Small intestine (tissue), 7 donors: ENCODE data around the gene POLDIP2. TPM values are rescaled to one million over a fixed set of nuclear protein-coding genes. Genes with fewer than 3 reads are reported as not detected.

Experiments used
- DNase-seq, 2 donors: peaks; one replicate each; pipeline versions ENCODE4 v3.0.0 to v3.0.0-alpha.2; 2013
- FAIRE-seq: peaks from 2 replicates; lab custom pipeline; 2012; peaks lifted over from hg19 to GRCh38; lab: Jason Lieb, UNC
- H3K27ac ChIP-seq, 3 donors: one replicate each; pipeline ENCODE4 v1.5.1; 2013; ENCODE audit warnings: low read length in 2 of 3, mild to moderate bottlenecking in 2 of 3, control low read depth in 1 of 3, inconsistent platforms in 1 of 3, low read depth in 1 of 3, moderate library complexity in 1 of 3
- H3K27me3 ChIP-seq, 3 donors: one replicate each; pipeline ENCODE4 v1.6.1; 2013; ENCODE audit warnings: low read length in 3 of 3, inconsistent platforms in 1 of 3; ENCODE audit not compliant: control insufficient read depth in 3 of 3, insufficient read depth in 3 of 3
- H3K36me3 ChIP-seq, 3 donors: one replicate each; pipeline ENCODE4 v1.6.1; 2013; ENCODE audit warnings: low read length in 3 of 3, inconsistent platforms in 1 of 3, low read depth in 1 of 3, mild to moderate bottlenecking in 1 of 3, moderate library complexity in 1 of 3; ENCODE audit not compliant: control insufficient read depth in 3 of 3, insufficient read depth in 2 of 3
- H3K4me1 ChIP-seq, 3 donors: one replicate each; pipeline ENCODE4 v1.6.1; 2013; ENCODE audit warnings: low read length in 2 of 3, inconsistent platforms in 1 of 3, low read depth in 1 of 3, mild to moderate bottlenecking in 1 of 3, moderate library complexity in 1 of 3; ENCODE audit not compliant: control insufficient read depth in 3 of 3, insufficient read depth in 2 of 3
- H3K4me3 ChIP-seq, 3 donors: one replicate each; pipeline ENCODE4 v1.5.1; 2013; ENCODE audit warnings: low read length in 3 of 3, control low read depth in 1 of 3, inconsistent platforms in 1 of 3, low read depth in 1 of 3, mild to moderate bottlenecking in 1 of 3, moderate library complexity in 1 of 3
- H3K9me3 ChIP-seq, 2 donors: one replicate each; pipeline ENCODE4 v1.6.1; 2013; ENCODE audit warnings: low read depth in 1 of 2, low read length in 1 of 2; ENCODE audit not compliant: control insufficient read depth in 2 of 2, insufficient read depth in 1 of 2
- WGBS, 3 donors: extraction: QIAGEN DNeasy Blood & Tissue Kit; methylation state at CpG; one replicate each; pipeline ENCODE4 v1.1.7; 2013; 5-methylcytosine and 5-hydroxymethylcytosine counted together
- polyA plus RNA-seq, 4 donors: library from polyadenylated mRNA; stranded (reverse) in 3 of 4; unstranded in 1 of 4; fragments of 200-250 nt in 3 of 4; fragments of 120-200 nt in 1 of 4; gene quantifications; one replicate each; pipeline versions ENCODE4 v1.2.1 to v1.2.3, GENCODE V29; 2013
- donor health status: healthy with polysubstance abuse.
- donor health status: control.
- donor health status: control.
- donor health status: Bipolar disorder and iron deficiency.
- donor health status: healthy.

POLDIP2 gene
- polyA plus RNA-seq, 4 donors, result 61.5 to 73.2 (median 68.7) TPM

DNA sequence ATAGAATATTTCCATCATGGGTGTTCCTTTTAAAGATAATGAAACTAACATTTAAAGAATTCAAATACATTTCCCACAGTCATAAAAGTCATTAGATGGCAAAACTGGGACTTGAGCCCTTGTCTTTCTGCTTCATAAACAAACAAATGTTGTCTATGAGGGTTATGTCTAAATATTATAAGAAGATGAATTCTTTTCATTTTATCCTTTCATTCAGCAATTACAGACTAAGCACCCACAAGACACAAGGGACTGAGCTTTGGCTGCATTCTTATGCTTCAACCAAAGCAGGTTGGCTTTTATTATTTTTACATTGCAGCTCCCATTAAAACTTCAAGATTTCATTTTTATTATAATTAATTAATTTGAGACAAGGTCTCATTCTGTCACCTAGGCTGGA lies 29.1 kb upstream of the POLDIP2 start:
- no peak overlapping the region for H3K4me3 ChIP-seq
- H3K36me3 ChIP-seq, result peaks cover 0 to 29% (median 3%) of the 10 kb centered on the region in 3 donors
- no peak for DNase-seq
- peaks cover 0 to 2% (median 0%) of the 10 kb centered on the region in 3 donors for H3K27me3 ChIP-seq
- no peak for FAIRE-seq
- no peaks in the 10 kb centered on the region for H3K9me3 ChIP-seq
- H3K4me1 ChIP-seq, result peaks cover 0 to 25% (median 0%) of the 10 kb centered on the region in 3 donors
- no peak overlapping the region for H3K27ac ChIP-seq

DNA sequence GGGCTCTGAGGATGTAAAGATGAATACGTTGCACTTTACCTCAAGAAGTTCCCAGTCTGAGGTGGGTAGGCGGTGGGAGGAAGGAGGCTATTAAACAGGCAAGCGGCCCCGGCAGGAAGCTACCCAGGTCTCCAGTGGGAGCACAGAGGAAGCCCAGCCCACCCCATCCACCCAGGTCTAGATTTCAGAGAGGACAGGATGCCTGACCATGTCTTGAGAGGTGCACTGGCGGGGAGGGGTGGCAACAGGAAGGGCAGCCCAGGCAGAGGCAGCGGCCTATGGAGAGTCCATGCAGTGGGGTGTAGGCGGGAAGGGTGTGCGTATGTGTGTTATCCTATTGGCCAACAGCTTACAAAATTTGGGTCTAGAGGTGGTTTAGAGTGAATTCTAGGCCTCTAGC lies 28.1 kb upstream of the POLDIP2 start:
- H3K4me3 ChIP-seq, result peak overlapping the region in 2 of 3 donors; percentile 70 to 73
- peaks cover 0 to 27% (median 0%) of the 10 kb centered on the region in 3 donors for H3K4me1 ChIP-seq
- no peak for DNase-seq
- no peak for FAIRE-seq
- H3K9me3 ChIP-seq, result no peaks in the 10 kb centered on the region
- 43 to 63% (median 52%) methylated on average over 8 of the region's 8 CpGs for WGBS, 3 donors
- peak overlapping the region in 1 of 3 donors; percentile 85 for H3K27ac ChIP-seq
- H3K27me3 ChIP-seq, result peaks cover 0 to 4% (median 2%) of the 10 kb centered on the region in 3 donors
- peaks cover 0 to 23% (median 3%) of the 10 kb centered on the region in 3 donors for H3K36me3 ChIP-seq

DNA sequence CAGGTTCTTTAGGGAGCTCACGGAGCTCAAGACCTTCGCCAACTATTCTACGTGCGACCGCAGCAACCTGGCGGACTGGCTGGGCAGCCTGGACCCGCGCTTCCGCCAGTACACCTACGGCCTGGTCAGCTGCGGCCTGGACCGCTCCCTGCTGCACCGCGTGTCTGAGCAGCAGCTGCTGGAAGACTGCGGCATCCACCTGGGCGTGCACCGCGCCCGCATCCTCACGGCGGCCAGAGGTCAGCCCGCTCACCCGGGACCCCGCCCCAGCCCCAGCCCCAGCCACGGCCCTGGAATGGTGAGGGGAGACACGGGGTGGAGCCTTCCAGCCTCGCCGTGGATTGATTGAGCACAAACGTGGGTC lies 27.7 kb upstream of the POLDIP2 start:
- DNase-seq, result peak in 1 of 2 donors; percentile 40
- 4 to 31% (median 10%) methylated on average over 24 to 29 of the region's 29 CpGs for WGBS, 3 donors
- H3K4me1 ChIP-seq, result peaks cover 0 to 31% (median 0%) of the 10 kb centered on the region in 3 donors
- H3K4me3 ChIP-seq, result peak overlapping the region; percentile 24 to 73 (median 70)
- peaks cover 0 to 23% (median 3%) of the 10 kb centered on the region in 3 donors for H3K36me3 ChIP-seq
- H3K9me3 ChIP-seq, result no peaks in the 10 kb centered on the region
- FAIRE-seq, result no peak
- H3K27me3 ChIP-seq, result peaks cover 0 to 4% (median 2%) of the 10 kb centered on the region in 3 donors
- H3K27ac ChIP-seq, result peak overlapping the region; percentile 16 to 85 (median 52)

DNA sequence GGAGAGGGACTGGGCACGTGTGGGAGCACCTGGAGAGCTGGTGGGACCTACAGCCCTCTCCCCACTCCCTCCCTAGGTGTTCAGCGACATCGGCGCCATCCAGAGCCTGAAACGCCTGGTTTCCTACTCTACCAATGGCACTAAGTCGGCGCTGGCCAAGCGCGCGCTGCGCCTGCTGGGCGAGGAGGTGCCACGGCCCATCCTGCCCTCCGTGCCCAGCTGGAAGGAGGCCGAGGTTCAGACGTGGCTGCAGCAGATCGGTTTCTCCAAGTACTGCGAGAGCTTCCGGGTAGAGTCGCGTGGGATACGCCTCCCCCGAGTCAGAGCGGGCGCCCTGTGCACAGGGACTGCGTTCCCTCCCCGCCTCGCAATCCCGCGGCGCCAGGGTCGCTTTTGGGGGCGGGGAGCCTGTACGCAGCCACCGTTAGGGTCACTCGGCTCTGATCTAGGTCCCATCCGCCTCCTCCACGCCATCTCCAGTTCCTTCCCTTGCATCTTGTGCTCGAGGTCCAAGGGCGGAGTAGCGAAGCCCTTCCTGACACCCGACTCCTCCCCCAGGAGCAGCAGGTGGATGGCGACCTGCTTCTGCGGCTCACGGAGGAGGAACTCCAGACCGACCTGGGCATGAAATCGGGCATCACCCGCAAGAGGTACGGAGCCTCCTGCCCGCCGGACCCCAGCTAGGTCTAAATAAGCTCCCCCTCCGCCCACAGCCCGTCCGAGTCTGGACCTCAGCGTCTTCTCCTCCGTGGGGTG lies 27.1 kb upstream of the POLDIP2 start:
- FAIRE-seq (no peak), DNase-seq (peak; percentile 91 to 92)
- no peaks in the 10 kb centered on the region for H3K9me3 ChIP-seq
- 4 to 24% (median 9%) methylated on average over 54 to 56 of the region's 56 CpGs for WGBS, 3 donors
- H3K27ac ChIP-seq, result peak overlapping the region; percentile 16 to 85 (median 52)
- H3K4me3 ChIP-seq, result peak overlapping the region; percentile 24 to 73 (median 70)
- H3K4me1 ChIP-seq, result peaks cover 0 to 31% (median 0%) of the 10 kb centered on the region in 3 donors
- H3K27me3 ChIP-seq, result peaks cover 0 to 4% (median 2%) of the 10 kb centered on the region in 3 donors
- H3K36me3 ChIP-seq, result peaks cover 0 to 20% (median 3%) of the 10 kb centered on the region in 3 donors

DNA sequence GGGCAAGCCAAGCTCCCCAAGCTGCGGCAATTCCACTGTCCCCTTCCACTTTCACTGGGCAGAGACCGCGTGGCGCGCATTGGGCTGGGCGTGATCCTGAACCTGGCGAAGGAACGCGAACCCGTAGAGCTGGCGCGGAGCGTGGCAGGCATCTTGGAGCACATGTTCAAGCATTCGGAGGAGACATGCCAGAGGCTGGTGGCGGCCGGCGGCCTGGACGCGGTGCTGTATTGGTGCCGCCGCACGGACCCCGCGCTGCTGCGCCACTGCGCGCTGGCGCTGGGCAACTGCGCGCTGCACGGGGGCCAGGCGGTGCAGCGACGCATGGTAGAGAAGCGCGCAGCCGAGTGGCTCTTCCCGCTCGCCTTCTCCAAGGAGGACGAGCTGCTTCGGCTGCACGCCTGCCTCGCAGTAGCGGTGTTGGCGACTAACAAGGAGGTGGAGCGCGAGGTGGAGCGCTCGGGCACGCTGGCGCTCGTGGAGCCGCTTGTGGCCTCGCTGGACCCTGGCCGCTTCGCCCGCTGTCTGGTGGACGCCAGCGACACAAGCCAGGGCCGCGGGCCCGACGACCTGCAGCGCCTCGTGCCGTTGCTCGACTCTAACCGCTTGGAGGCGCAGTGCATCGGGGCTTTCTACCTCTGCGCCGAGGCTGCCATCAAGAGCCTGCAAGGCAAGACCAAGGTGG lies 24.0 kb upstream of the POLDIP2 start:
- H3K27me3 ChIP-seq, result peaks cover 0 to 4% (median 2%) of the 10 kb centered on the region in 3 donors
- H3K27ac ChIP-seq, result no peak overlapping the region
- FAIRE-seq (no peak), DNase-seq (peak; percentile 58 to 82)
- no peaks in the 10 kb centered on the region for H3K9me3 ChIP-seq
- H3K4me3 ChIP-seq, result no peak overlapping the region
- WGBS, 3 donors, result 9 to 21% (median 19%) methylated on average over 59 to 72 of the region's 72 CpGs
- peaks cover 0 to 3% (median 2%) of the 10 kb centered on the region in 3 donors for H3K36me3 ChIP-seq
- peaks cover 0 to 28% (median 0%) of the 10 kb centered on the region in 3 donors for H3K4me1 ChIP-seq

DNA sequence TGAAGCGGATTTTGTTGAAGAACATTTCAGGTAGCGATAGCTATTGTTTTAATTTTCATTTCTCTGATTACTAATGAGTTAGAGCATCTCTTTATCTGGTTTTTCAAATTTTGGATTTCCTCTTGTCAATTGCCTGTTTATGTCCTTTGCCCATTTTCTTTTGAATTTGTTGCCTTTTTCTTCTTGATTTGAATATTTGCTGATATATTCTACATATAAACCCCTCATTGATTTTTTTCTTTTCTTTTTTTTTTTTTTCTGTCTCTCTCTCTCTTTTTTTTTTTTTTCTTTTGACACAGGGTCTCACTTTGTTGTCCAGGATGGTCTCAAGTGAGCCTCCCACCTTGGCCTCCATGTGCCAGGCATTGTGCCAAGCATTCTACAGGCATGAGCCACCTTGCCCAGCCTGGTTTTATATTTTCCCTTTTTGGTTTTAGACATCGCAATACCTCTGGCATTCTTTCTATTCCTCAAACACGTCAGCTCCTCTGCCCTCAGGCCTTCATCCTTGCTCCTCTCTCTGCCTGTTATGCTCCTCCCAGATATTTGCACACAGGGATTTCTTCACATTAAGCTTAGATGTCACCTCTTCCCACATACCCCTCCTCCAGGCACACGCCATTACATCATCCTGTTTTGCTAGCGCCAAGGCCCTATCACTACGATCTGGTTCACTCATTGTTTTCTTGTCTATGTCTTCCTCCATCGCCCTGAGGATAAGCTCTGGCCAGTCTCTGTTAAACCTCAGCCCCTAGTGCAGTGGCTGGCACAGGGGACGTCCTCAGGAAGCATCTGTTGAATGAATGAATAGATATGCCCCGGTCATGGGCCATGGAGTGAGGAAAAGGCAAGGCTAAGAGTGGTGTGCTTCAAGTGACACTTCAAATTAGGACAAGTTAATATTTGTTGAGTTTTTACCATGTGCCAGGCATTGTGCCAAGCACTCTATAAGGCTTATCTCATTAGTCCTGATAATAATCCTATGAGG lies 22.8 kb upstream of the POLDIP2 start:
- H3K4me3 ChIP-seq, result no peak overlapping the region
- 35 to 67% (median 57%) methylated on average over 10 of the region's 10 CpGs for WGBS, 3 donors
- peaks cover 0 to 3% (median 0%) of the 10 kb centered on the region in 3 donors for H3K36me3 ChIP-seq
- H3K9me3 ChIP-seq, result no peaks in the 10 kb centered on the region
- H3K27ac ChIP-seq, result no peak overlapping the region
- peaks cover 0 to 4% (median 2%) of the 10 kb centered on the region in 3 donors for H3K27me3 ChIP-seq
- DNase-seq, result peak in 1 of 2 donors; percentile 77
- peaks cover 0 to 21% (median 0%) of the 10 kb centered on the region in 3 donors for H3K4me1 ChIP-seq
- no peak for FAIRE-seq

DNA sequence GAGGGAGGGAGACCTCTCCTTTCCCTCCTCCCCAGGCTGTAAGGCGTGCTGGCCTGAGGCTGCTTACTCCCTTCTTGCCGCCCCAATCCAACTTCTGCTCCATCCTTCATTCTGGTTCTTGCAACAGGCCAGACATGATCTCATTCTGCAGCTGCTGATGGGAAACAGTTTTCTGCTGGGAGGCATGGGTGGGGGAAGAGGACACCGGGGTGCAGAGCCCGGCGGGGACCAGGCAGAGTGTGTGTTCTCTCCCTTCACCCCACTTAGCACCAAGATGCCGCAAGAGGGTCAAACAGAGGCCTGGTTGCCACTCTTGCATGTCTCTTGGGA lies 15.6 kb upstream of the POLDIP2 start:
- WGBS, 3 donors, result 78 to 90% (median 88%) methylated on average over 6 of the region's 6 CpGs
- Histone ChIP-seq H3K4me1 (peaks cover 0 to 45% (median 9%) of the 10 kb centered on the region in 3 donors), H3K27ac (no peak overlapping the region), H3K36me3 (peaks cover 0 to 9% (median 2%) of the 10 kb centered on the region in 3 donors), H3K9me3 (no peaks in the 10 kb centered on the region), H3K4me3 (peak overlapping the region in 1 of 3 donors; percentile 32), H3K27me3 (peaks cover 0 to 5% (median 0%) of the 10 kb centered on the region in 3 donors)
- FAIRE-seq, result no peak
- DNase-seq, result no peak
